Measurements from ENCODE around the gene IQCE.
"Not testable (repeated sequence)": the region's sequence is repeated elsewhere in the genome, so short reads cannot be mapped to it uniquely, and the experiment has no call there.

DNA sequence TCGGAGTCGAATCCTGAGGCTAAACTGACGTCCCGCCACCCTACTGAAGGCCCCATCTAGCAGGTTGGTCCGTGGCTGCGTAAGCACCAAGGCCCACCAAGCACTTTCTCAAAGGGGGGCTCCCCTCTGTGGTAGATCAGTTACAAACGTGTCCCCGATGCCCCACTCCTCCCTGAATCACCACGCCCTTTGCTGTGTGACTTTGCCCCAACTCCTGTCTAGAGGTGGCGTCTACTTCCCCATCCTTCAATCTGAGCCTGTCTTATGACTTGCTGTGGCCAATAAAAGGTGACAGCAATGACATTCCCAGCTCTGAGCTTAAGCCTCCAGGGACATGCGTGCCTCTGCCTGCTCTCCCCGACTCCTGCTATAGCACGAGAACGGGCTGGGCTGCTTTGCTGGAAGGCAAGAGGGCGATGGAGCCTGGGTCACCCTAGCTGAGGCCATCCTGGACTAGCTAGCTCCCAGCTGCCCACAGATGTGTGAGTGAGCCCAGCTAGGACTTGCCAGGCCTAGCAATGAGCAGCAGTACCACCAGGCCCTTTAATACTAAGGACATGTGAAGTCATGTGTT is 26.5 kb upstream of the IQCE start:
- TF ChIP-seq, protein P1, sequence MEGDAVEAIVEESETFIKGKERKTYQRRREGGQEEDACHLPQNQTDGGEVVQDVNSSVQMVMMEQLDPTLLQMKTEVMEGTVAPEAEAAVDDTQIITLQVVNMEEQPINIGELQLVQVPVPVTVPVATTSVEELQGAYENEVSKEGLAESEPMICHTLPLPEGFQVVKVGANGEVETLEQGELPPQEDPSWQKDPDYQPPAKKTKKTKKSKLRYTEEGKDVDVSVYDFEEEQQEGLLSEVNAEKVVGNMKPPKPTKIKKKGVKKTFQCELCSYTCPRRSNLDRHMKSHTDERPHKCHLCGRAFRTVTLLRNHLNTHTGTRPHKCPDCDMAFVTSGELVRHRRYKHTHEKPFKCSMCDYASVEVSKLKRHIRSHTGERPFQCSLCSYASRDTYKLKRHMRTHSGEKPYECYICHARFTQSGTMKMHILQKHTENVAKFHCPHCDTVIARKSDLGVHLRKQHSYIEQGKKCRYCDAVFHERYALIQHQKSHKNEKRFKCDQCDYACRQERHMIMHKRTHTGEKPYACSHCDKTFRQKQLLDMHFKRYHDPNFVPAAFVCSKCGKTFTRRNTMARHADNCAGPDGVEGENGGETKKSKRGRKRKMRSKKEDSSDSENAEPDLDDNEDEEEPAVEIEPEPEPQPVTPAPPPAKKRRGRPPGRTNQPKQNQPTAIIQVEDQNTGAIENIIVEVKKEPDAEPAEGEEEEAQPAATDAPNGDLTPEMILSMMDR (IDR thresholded peaks at IDR 0.05; ENCODE audit: low read length) = not testable (repeated sequence)
- TF ChIP-seq EZH2phosphoT487 (IDR thresholded peaks at IDR 0.05; ENCODE audit: low read length); EZH2 (optimal IDR thresholded peaks at IDR 0.05; ENCODE audit: low read depth, low read length): not testable (repeated sequence)

Measured in MM.1S (cell line).